Measurements from ENCODE around the gene EXD3. TPM values are rescaled to one million over a fixed set of nuclear protein-coding genes. Genes with fewer than 3 reads are reported as not detected.

The EXD3 gene
- total and polyA plus RNA-seq, 9 of the 15 experiments (the other 6 are each of a cell fraction or from before 2014, with no cell fraction given), result 0.29 to 12.5 (median 3.9) TPM

- TF ChIP-seq E2F8 (IDR thresholded peaks at IDR 0.05; ENCODE audit: low read depth, partially characterized antibody) (no peak), RUNX1 (IDR thresholded peaks at IDR 0.05; ENCODE audit: low read depth) (no peak), SMAD2 (IDR thresholded peaks at IDR 0.05; ENCODE audit: low read depth, low read length) (no peak), GMEB1 (CRISPR knock-in tag; IDR thresholded peaks at IDR 0.05) (no peak), PCBP1 (IDR thresholded peaks at IDR 0.05; ENCODE audit: low read depth, low read length, poor library complexity, severe bottlenecking) (no peak), THRA (IDR thresholded peaks at IDR 0.05) (no peak), CC2D1A (IDR thresholded peaks at IDR 0.05) (no peak), MYBL2 (IDR thresholded peaks at IDR 0.05; ENCODE audit: low read depth) (no peak), MYBL2 (CRISPR knock-in tag; IDR thresholded peaks at IDR 0.05; ENCODE audit: borderline replicate concordance) (no peak), RHOXF2B (CRISPR knock-in tag; conservative IDR thresholded peaks at IDR 0.05) (no peak), ZNF589 (CRISPR knock-in tag; IDR thresholded peaks at IDR 0.05; ENCODE audit: low read depth) (no peak), NFIX (CRISPR knock-in tag; IDR thresholded peaks at IDR 0.05; ENCODE audit: low read depth) (no peak), HDAC1 (IDR thresholded peaks at IDR 0.05) (no peak), CREM (IDR thresholded peaks at IDR 0.05; ENCODE audit: low read depth) (peak; percentile 56; the same call in 1 of the 2 replicates), ZNF143 (CRISPR knock-in tag; IDR thresholded peaks at IDR 0.05) (peak; percentile 88), LCOR (CRISPR knock-in tag; IDR thresholded peaks at IDR 0.05) (peak; percentile 74), BRF1 (IDR thresholded peaks at IDR 0.05; ENCODE audit: borderline replicate concordance, extremely low read depth, insufficient read length) (no peak), ELF4 (CRISPR knock-in tag; IDR thresholded peaks at IDR 0.05) (no peak), MYC (IDR thresholded peaks at IDR 0.05; ENCODE audit: low read depth, low read length) (no peak), MYC (CRISPR knock-in tag; IDR thresholded peaks at IDR 0.05; ENCODE audit: borderline replicate concordance, low read depth) (no peak), ZNF282 (CRISPR knock-in tag; IDR thresholded peaks at IDR 0.05) (no peak), ZNF197 (CRISPR knock-in tag; IDR thresholded peaks at IDR 0.05; ENCODE audit: low read depth) (no peak), PTRF (tag; IDR thresholded peaks at IDR 0.05) (no peak)
These were observed 128.8 kb downstream of the EXD3 start (continued) for GRCh38 chr9:137294091-137294680.
